NCI-H1694 (cell line): Measurements from ENCODE around the gene CCDC85A.

Experiments used
- DNase-seq: peaks from one replicate; lab custom pipeline; 2025; lab: John Stamatoyannopoulos, UW

Gene CCDC85A

GRCh38 chr2:56195563-56195962, 11.8 kb downstream of the CCDC85A start:
- DNase-seq, result no peak

GRCh38 chr2:56197816-56198215, 14.0 kb downstream of the CCDC85A start:
- no peak for DNase-seq

GRCh38 chr2:56198936-56199335, 15.1 kb downstream of the CCDC85A start:
- DNase-seq, result no peak

GRCh38 chr2:56199492-56199891, 15.7 kb downstream of the CCDC85A start:
- DNase-seq, result no peak

GRCh38 chr2:56202381-56203121, 18.8 kb downstream of the CCDC85A start:
- no peak for DNase-seq

- DNase-seq, result no peak
Observed at GRCh38 chr2:56204556-56204955, 20.8 kb downstream of the CCDC85A start.

- no peak for DNase-seq
Observed at GRCh38 chr2:56206250-56206649, 22.5 kb downstream of the CCDC85A start.

GRCh38 chr2:56207760-56208159, 24.0 kb downstream of the CCDC85A start:
- no peak for DNase-seq

GRCh38 chr2:56208380-56208779, 24.6 kb downstream of the CCDC85A start:
- DNase-seq, result no peak

- no peak for DNase-seq
Observed at GRCh38 chr2:56209701-56210100, 25.9 kb downstream of the CCDC85A start.

- DNase-seq, result no peak
Observed at GRCh38 chr2:56210291-56210690, 26.5 kb downstream of the CCDC85A start.

- no peak for DNase-seq
Observed at GRCh38 chr2:56211048-56211447, 27.3 kb downstream of the CCDC85A start.

GRCh38 chr2:56215911-56216310, 32.1 kb downstream of the CCDC85A start:
- no peak for DNase-seq

GRCh38 chr2:56217106-56217505, 33.3 kb downstream of the CCDC85A start:
- no peak for DNase-seq

- no peak for DNase-seq
Observed at GRCh38 chr2:56222481-56222880, 38.7 kb downstream of the CCDC85A start.

- no peak for DNase-seq
Observed at GRCh38 chr2:56224316-56224715, 40.5 kb downstream of the CCDC85A start.

GRCh38 chr2:56227811-56228210, 44.0 kb downstream of the CCDC85A start:
- DNase-seq, result no peak

GRCh38 chr2:56229397-56230060, 45.7 kb downstream of the CCDC85A start:
- no peak for DNase-seq

GRCh38 chr2:56230156-56230555, 46.4 kb downstream of the CCDC85A start:
- DNase-seq, result no peak

GRCh38 chr2:56231361-56231760, 47.6 kb downstream of the CCDC85A start:
- DNase-seq, result no peak

- DNase-seq, result no peak
Observed at GRCh38 chr2:56232912-56233311, 49.1 kb downstream of the CCDC85A start.

- no peak for DNase-seq
Observed at GRCh38 chr2:56234241-56234640, 50.5 kb downstream of the CCDC85A start.

- no peak for DNase-seq
Observed at GRCh38 chr2:56239030-56239429, 55.2 kb downstream of the CCDC85A start.

GRCh38 chr2:56239437-56239836, 55.6 kb downstream of the CCDC85A start:
- no peak for DNase-seq
